Spleen (tissue), 7 donors: Measurements from ENCODE around the gene SCN4B.

Experiments
- CTCF ChIP-seq, 11 experiments: fragments of 200-600 bp in 7 of 11; fragments of 450-650 bp in 4 of 11; sonication (generic) in 4 of 11; IDR thresholded peaks in 8 of 11; conservative IDR thresholded peaks in 3 of 11; 1 replicate in 7 of 11; 2 replicates in 4 of 11; pipeline versions ENCODE4 v1.4.0 to v1.8.0; 2016 to 2021; ENCODE audit warnings: antibody characterized with exemption in 11 of 11, inconsistent platforms in 4 of 11, mild to moderate bottlenecking in 1 of 11
- POLR2A ChIP-seq, 3 donors: fragments of 450-650 bp; IDR thresholded peaks; one replicate each; pipeline ENCODE4 v1.5.1; 2017; ENCODE audit warnings: antibody characterized with exemption in 3 of 3, mild to moderate bottlenecking in 1 of 3
- donor health status: DM: no; HTN: no; CAD: no; lungs with moderate emphysema.
- donor health status: DM: no; HTN: no; CAD: no.
- donor health status: DM: no; HTN: no; CAD: no.

- TF ChIP-seq CTCF (IDR thresholded peaks at IDR 0.05 in 8 of 11, conservative IDR thresholded peaks at IDR 0.05 in 3 of 11) (no peak), POLR2A (IDR thresholded peaks at IDR 0.05) (no peak)
Observed at GRCh38 chr11:118172356-118172755, 19.7 kb upstream of the SCN4B start.
